ENCODE results near the gene KLHL3. TPM values are rescaled to one million over a fixed set of nuclear protein-coding genes. Genes with fewer than 3 reads are reported as not detected.

KLHL3 gene
- polyA plus RNA-seq, 1 of the 3 experiments (the other 2 are of a cell fraction): 3.8 TPM

DNA sequence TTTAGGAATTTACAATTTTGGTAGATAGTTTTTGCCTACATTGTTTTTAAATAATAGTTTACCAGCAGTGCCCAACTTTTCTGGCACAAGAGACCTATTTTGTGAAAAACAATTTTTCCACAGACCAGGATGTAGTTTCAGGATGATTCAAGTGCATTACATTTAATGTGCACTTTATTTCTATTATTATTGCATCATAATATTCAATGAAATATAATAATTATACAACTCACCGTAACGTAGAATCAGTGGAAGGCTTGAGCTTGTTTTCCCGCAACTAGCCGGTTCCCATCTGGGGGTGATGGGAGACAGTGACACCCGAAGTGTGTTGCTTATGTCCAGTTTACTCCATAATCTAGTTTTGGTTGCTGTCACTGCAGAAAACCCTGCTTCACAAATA, 21.7 kb upstream of the KLHL3 start:
- H3K4me1 ChIP-seq (ENCODE audit: control insufficient read depth in 1 of 2, insufficient read depth in 2 of 2, low read depth in 1 of 2, low read length in 1 of 2): peaks cover 0 to 4% of the 10 kb centered on the region in 2 experiments; a peak in 1 of 4 replicates
- peaks cover 4% of the 10 kb centered on the region for H3F3A ChIP-seq (replicated peaks; ENCODE audit: insufficient read depth)
- CTCF ChIA-PET: interaction anchor here (4.4 kb wide), 1 partner anchor 21 kb away, joined by 18 read pairs; no protein-coding TSS in a partner anchor
- no peaks in the 10 kb centered on the region for H3K9me2 ChIP-seq
- no peaks in the 10 kb centered on the region for H3K36me3 ChIP-seq (replicated peaks in 1 of 2; ENCODE audit: control insufficient read depth in 1 of 2, insufficient read depth in 2 of 2, low read length in 1 of 2)
- 95% methylated on average over 5 of the region's 5 CpGs for WGBS (ENCODE audit: low lambda C conversion rate)
- no peak for TF ChIP-seq EP300 (IDR thresholded peaks at IDR 0.05; ENCODE audit: borderline replicate concordance in 1 of 2, low read depth in 1 of 2, low read length in 1 of 2)
- no peak for TF ChIP-seq YY1 (IDR thresholded peaks at IDR 0.05; ENCODE audit: low read depth)
- no peak for TF ChIP-seq CTCF (IDR thresholded peaks at IDR 0.05)
- no peak for TF ChIP-seq ELF1 (IDR thresholded peaks at IDR 0.05)
- no peak for TF ChIP-seq ZBTB33 (IDR thresholded peaks at IDR 0.05; ENCODE audit: borderline replicate concordance, low read depth)
- no peak for TF ChIP-seq NRF1 (IDR thresholded peaks at IDR 0.05; ENCODE audit: low read depth, low read length)
- TF ChIP-seq SIN3A (IDR thresholded peaks at IDR 0.05; ENCODE audit: borderline replicate concordance, low read depth, low read length): no peak
- no peak for TF ChIP-seq RCOR1 (IDR thresholded peaks at IDR 0.05; ENCODE audit: low read length)
- no peak for TF ChIP-seq POLR2AphosphoS5 (IDR thresholded peaks at IDR 0.05; ENCODE audit: low read depth, low read length)
- TF ChIP-seq RFX5 (IDR thresholded peaks at IDR 0.05; ENCODE audit: low read length): no peak
- no peak for TF ChIP-seq CHD2 (IDR thresholded peaks at IDR 0.05; ENCODE audit: low read length, partially characterized antibody)
- no peaks in the 10 kb centered on the region for H3K27me3 ChIP-seq (ENCODE audit: insufficient read depth)
- no peak overlapping the region for H3K9ac ChIP-seq
- H3K4me2 ChIP-seq: no peak overlapping the region
- peaks cover 10% of the 10 kb centered on the region for H4K20me1 ChIP-seq (ENCODE audit: insufficient read depth)
- POLR2A ChIA-PET: no interaction called here
- peaks cover 15% of the 10 kb centered on the region for H3K79me2 ChIP-seq (ENCODE audit: insufficient read depth)
- no peak overlapping the region for H2AFZ ChIP-seq (ENCODE audit: low read depth)
- H3K27ac ChIP-seq (ENCODE audit: low read depth in 2 of 2, low read length in 1 of 2): no peak overlapping the region
- DNase-seq: no peak
- no peak overlapping the region for H3K4me3 ChIP-seq (ENCODE audit: low read depth in 2 of 2, low read length in 1 of 2)
- no peaks in the 10 kb centered on the region for H3K9me3 ChIP-seq

DNA sequence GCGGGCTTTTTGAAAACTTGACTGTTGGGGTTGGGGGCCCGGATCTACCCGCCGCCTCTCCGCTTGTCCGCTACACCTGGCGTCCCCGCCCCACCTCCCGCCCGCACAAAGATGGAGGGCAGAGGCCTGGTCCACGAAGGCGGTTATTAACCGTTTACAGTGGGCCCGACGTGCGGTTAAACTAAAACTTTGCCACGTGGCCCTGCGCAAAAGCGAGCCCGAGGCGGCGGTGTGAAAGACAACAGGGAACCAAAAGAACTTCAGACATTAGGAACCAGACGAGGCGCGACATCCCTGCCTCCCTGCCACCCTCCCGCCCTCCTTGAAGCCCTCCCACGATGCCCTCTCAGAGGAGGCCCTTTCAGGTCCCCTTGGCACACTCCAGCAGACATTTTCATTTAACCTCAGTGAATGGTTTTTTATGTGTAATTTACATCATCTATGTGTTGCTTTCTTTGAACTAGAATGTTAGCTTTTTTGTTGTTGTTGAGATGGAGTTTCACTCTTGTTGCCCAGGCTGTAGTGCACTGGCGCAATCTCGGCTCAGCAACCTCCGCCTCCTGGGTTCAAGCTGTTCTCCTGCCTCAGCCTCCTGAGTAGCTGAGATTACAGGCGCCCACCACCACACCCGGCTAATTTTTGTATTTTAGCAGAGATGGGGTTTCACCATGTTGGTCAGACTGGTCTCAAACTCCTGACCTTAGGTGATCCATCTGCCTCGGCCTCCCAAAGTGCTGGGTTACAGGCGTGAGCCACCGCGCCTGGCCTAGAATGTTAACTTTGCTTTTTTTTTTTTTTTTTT, 19.3 kb upstream of the KLHL3 start:
- H3K27ac ChIP-seq (ENCODE audit: low read depth in 2 of 2, low read length in 1 of 2): peak overlapping the region; percentile 97
- H3K9me3 ChIP-seq: no peaks in the 10 kb centered on the region
- H3K9ac ChIP-seq: peak overlapping the region; percentile 99
- H3F3A ChIP-seq (replicated peaks; ENCODE audit: insufficient read depth): peaks cover 8% of the 10 kb centered on the region
- peaks cover 35% of the 10 kb centered on the region for H4K20me1 ChIP-seq (ENCODE audit: insufficient read depth)
- H3K9me2 ChIP-seq: no peaks in the 10 kb centered on the region
- peak overlapping the region; percentile 93 to 94 for H3K4me3 ChIP-seq (ENCODE audit: low read depth in 2 of 2, low read length in 1 of 2)
- peaks cover 20 to 22% of the 10 kb centered on the region in 2 experiments for H3K36me3 ChIP-seq (replicated peaks in 1 of 2; ENCODE audit: control insufficient read depth in 1 of 2, insufficient read depth in 2 of 2, low read length in 1 of 2)
- peak overlapping the region; percentile 96 for H3K4me2 ChIP-seq
- 55% methylated on average over 28 of the region's 36 CpGs for WGBS (ENCODE audit: low lambda C conversion rate)
- H3K79me2 ChIP-seq (ENCODE audit: insufficient read depth): peaks cover 39% of the 10 kb centered on the region
- no peaks in the 10 kb centered on the region for H3K27me3 ChIP-seq (ENCODE audit: insufficient read depth)
- DNase-seq: no peak
- peak overlapping the region; percentile 90 for H2AFZ ChIP-seq (ENCODE audit: low read depth)
- TF ChIP-seq, protein P1, sequence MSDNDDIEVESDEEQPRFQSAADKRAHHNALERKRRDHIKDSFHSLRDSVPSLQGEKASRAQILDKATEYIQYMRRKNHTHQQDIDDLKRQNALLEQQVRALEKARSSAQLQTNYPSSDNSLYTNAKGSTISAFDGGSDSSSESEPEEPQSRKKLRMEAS (IDR thresholded peaks at IDR 0.05; ENCODE audit: low read depth): peak; percentile 47; the same call in 1 of the 2 replicates
- TF ChIP-seq YY1 (IDR thresholded peaks at IDR 0.05; ENCODE audit: low read depth) (peak; percentile 82), FOXJ3 (CRISPR knock-in tag; IDR thresholded peaks at IDR 0.05) (no peak)
- CTCF ChIA-PET: interaction anchor here (0.6 to 4.4 kb wide), 8 partner anchors 8 to 140 kb away, joined by 3 to 18 read pairs (median 4); no protein-coding TSS in a partner anchor
- POLR2A ChIA-PET: interaction anchor here (1.0 kb wide), 2 partner anchors 24 to 136 kb away, joined by 3 to 4 read pairs; no protein-coding TSS in a partner anchor
- H3K4me1 ChIP-seq (ENCODE audit: control insufficient read depth in 1 of 2, insufficient read depth in 2 of 2, low read depth in 1 of 2, low read length in 1 of 2): peaks cover 0 to 6% of the 10 kb centered on the region in 2 experiments; a peak in 2 of 4 replicates
